ENCODE results near the gene AFAP1L1.
"Not testable (repeated sequence)": the region's sequence is repeated elsewhere in the genome, so short reads cannot be mapped to it uniquely, and the experiment has no call there.

DNA sequence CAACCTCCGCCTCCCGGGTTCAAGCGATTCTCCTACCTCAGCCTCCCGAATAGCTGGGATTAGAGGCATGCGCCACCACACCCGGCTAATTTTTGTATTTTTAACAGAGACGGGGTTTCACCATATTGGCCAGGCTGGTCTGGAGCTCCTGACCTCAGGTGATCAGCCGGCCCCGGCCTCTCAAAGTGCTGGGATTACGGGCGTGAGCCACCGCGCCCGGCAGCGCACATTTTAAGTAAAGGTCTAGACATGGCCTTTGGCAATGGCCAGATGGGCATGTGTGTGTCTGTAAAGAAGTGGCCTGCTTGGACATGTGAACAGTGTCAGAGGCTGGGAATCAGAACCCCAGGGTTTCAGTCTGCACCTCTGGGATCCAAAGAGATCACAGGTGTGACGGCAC lies 1.1 kb downstream of the AFAP1L1 start:
- TF ChIP-seq, protein P1, sequence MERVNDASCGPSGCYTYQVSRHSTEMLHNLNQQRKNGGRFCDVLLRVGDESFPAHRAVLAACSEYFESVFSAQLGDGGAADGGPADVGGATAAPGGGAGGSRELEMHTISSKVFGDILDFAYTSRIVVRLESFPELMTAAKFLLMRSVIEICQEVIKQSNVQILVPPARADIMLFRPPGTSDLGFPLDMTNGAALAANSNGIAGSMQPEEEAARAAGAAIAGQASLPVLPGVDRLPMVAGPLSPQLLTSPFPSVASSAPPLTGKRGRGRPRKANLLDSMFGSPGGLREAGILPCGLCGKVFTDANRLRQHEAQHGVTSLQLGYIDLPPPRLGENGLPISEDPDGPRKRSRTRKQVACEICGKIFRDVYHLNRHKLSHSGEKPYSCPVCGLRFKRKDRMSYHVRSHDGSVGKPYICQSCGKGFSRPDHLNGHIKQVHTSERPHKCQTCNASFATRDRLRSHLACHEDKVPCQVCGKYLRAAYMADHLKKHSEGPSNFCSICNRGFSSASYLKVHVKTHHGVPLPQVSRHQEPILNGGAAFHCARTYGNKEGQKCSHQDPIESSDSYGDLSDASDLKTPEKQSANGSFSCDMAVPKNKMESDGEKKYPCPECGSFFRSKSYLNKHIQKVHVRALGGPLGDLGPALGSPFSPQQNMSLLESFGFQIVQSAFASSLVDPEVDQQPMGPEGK (tag by site-specific recombination; IDR thresholded peaks at IDR 0.05), result not testable (repeated sequence)
- not testable (repeated sequence) for TF ChIP-seq ZNF501, GLI4, CTCF, YY1 (tag by site-specific recombination; IDR thresholded peaks at IDR 0.05)
- TF ChIP-seq, protein P2, sequence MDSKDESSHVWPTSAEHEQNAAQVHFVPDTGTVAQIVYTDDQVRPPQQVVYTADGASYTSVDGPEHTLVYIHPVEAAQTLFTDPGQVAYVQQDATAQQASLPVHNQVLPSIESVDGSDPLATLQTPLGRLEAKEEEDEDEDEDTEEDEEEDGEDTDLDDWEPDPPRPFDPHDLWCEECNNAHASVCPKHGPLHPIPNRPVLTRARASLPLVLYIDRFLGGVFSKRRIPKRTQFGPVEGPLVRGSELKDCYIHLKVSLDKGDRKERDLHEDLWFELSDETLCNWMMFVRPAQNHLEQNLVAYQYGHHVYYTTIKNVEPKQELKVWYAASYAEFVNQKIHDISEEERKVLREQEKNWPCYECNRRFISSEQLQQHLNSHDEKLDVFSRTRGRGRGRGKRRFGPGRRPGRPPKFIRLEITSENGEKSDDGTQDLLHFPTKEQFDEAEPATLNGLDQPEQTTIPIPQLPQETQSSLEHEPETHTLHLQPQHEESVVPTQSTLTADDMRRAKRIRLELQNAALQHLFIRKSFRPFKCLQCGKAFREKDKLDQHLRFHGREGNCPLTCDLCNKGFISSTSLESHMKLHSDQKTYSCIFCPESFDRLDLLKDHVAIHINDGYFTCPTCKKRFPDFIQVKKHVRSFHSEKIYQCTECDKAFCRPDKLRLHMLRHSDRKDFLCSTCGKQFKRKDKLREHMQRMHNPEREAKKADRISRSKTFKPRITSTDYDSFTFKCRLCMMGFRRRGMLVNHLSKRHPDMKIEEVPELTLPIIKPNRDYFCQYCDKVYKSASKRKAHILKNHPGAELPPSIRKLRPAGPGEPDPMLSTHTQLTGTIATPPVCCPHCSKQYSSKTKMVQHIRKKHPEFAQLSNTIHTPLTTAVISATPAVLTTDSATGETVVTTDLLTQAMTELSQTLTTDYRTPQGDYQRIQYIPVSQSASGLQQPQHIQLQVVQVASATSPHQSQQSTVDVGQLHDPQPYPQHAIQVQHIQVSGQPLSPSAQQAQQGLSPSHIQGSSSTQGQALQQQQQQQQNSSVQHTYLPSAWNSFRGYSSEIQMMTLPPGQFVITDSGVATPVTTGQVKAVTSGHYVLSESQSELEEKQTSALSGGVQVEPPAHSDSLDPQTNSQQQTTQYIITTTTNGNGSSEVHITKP (tag by site-specific recombination; IDR thresholded peaks at IDR 0.05), result not testable (repeated sequence)

Data from HEK293 (cell line).